GM19043 (cell line): ENCODE measurements around the gene DOCK10.

ENCODE experiments used
- ATAC-seq: cut with Tn5 transposase; IDR thresholded peaks from one replicate; pipeline ENCODE4 v1.9.1; 2021; ENCODE audit warnings: low read depth; ENCODE audit not compliant: unreplicated experiment

DOCK10 gene

GRCh38 chr2:224798180-224798579 is 244.1 kb downstream of the DOCK10 start:
- ATAC-seq, result no peak

DNA sequence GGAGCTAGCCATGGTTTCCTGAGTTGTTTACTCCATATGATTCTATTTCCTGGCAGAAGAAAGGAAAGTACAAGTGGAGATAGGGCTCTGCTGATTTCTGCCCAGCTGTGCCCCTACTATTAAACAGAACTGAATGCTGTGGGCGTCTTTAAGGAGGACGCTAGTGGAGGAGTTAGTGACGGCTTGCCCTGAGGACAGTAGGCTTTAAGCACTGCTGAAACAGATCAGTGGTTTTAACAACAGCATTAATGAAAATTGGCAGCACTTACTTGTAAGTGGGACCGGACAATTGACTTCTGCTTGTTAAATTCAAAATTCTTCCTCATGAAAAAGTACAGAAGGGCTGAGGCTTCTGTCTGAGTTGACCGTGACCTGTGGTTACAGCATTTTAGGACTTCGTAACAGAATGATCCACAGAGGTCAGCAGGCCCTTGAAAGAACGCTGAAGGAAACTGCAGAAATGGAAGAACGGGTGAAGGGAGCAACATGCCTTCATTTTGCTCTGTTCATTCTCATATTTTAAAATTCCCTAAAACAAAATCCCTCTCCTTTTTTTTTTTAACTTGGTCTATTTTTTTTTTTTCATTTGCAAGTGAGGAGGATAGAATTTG is 245.5 kb downstream of the DOCK10 start:
- ATAC-seq, result no peak

DNA sequence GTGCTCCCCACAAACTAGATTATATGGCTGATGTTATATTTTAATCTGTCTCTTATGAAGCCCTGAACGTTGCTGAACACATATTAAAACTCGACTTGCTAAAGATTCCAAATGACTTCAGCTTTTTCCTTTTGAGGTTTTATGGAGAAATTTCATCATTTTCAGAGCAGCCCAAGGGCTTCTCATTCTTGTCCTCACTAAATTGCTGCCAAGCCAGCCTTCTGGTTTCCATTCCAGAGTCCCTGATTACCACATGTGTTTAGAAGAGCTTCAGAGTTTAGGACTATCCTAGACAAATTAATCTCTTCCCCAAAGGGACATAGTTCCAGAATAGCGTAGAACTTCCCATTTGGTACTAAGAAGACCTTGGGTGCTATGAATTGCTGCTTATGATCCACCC is 248.3 kb downstream of the DOCK10 start:
- ATAC-seq, result no peak

DNA sequence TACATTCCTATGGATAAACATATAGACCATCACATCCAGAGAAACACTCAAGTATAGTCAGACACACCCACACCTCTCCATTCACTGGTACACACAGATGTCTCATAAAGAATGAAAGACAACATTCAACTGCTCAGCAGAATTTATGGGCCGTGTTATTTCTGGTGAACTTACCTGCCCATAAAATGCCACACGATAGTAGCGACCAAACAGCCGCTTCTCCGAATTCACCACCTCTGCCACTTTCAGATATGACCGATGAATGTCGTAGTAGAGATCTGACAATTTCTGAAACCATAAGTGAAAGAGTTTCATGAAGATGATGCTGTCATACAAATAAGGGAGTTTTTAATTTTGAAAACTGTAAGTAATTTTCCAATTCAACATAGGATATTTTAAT is 255.4 kb downstream of the DOCK10 start:
- ATAC-seq, result no peak

DNA sequence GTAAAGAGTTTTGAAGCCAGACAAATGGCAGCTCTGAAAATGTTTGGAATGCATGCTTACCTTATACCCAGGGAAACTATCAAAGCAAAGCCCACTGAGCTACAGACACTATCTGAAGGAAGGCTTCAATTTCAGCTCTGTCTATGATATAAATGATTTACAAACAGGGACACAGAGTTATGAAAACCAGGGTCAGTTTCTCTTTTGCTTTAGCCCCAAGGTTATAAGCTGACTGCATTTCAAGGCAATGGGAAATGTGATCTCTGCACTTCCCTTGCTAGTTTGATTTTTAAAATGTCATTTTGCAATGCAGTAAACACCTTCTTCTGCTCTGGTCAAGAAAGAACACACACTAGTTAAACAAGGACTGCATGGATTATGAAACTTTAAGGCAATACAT is 260.9 kb downstream of the DOCK10 start:
- peak; percentile 65 for ATAC-seq

DNA sequence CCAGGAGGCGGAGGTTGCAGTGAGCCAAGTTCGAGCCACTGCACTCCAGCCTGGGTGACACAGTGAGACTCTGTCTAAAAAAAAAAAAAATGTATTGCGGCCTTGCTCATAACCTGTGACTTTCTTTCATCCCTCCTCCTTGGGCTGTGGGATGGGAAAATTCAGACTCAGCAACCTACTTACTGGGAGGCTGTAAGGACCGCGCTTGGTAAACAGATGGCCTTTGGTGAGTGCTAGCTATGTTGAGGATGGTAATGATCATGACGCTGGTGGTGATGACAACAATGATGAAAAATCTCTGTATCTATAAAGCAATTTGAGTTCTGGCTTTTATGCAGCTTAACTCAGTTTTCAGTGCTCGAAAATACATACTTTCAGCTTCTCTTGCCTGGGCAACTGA is 261.4 kb downstream of the DOCK10 start:
- no peak for ATAC-seq

- no peak for ATAC-seq
These were observed 262.2 kb downstream of the DOCK10 start for GRCh38 chr2:224780106-224780505.

GRCh38 chr2:224778474-224778877 is 263.8 kb downstream of the DOCK10 start:
- ATAC-seq, result peak; percentile 54

DNA sequence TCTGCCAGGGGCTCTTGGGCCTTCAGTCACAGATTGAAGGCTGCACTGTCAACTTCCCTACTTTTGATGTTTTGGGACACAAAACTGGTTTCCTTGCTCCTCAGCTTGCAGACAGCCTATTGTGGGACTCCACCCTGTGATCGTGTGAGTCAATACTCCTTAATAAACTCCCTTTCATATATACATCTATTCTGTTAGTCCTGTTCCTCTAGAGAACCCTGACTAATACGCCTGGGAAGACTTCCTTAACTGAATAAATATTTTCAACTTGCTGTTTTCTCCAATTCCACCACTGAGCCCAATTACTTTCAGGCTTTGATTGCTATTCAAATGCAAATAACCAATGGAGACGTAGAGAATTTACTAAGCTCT is 264.7 kb downstream of the DOCK10 start:
- no peak for ATAC-seq

GRCh38 chr2:224776795-224777558 is 265.3 kb downstream of the DOCK10 start:
- no peak for ATAC-seq

DNA sequence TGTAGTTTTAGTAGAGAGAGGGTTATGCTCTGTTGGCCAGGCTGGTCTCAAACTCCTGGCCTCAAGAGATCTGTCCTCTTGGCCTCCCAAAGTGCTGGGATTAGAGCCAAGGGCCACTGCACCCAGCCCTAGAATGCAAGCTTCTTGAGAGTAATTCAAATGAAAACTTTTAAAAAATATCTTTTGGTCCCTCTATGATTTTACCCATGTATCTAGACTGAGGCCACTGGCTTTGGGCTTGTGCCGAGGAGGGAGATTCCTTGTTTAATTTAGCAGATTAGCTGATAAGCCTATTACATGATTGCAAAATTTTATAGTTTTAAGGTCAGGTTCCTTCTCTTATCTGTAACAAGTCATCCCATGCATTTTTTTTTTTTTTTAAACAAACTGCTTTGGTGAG is 266.6 kb downstream of the DOCK10 start:
- ATAC-seq, result no peak

- ATAC-seq, result no peak
These were observed 267.5 kb downstream of the DOCK10 start for GRCh38 chr2:224774735-224775134.

GRCh38 chr2:224772494-224772893 is 269.8 kb downstream of the DOCK10 start:
- ATAC-seq, result no peak

- peak; percentile 38 for ATAC-seq
These were observed 272.8 kb downstream of the DOCK10 start for GRCh38 chr2:224769489-224769888.

GRCh38 chr2:224764565-224765236 is 277.6 kb downstream of the DOCK10 start:
- peak; percentile 49 for ATAC-seq

DNA sequence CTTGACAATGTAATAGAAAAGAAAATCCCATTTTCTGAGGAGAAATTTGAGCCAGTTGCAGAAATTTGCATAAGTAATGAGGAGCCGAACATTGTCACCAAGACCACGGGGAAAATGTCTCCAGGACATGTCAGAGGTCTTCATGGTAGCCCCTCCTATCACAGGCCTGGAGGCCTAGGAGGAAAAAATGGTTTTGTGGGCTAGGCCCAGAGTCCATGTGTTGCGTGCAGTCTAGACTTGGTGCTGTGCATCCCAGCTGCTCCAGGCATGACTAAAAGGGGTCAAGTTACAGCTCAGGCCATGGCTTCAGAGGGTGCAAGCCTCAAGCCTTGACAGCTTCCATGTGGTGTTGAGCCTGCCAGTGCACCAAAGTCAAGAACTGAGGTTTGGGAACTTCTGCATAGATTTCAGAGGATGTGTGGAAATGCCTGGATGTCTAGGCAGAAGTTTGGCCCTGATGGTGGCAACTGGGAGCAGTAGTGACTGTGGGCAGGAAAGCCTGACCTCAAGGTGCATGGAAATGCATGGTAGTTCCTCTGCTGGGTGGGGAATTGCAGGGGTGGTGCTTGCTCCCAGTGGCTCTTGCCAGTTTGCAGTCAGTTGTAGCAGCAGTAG is 284.2 kb downstream of the DOCK10 start:
- no peak for ATAC-seq

DNA sequence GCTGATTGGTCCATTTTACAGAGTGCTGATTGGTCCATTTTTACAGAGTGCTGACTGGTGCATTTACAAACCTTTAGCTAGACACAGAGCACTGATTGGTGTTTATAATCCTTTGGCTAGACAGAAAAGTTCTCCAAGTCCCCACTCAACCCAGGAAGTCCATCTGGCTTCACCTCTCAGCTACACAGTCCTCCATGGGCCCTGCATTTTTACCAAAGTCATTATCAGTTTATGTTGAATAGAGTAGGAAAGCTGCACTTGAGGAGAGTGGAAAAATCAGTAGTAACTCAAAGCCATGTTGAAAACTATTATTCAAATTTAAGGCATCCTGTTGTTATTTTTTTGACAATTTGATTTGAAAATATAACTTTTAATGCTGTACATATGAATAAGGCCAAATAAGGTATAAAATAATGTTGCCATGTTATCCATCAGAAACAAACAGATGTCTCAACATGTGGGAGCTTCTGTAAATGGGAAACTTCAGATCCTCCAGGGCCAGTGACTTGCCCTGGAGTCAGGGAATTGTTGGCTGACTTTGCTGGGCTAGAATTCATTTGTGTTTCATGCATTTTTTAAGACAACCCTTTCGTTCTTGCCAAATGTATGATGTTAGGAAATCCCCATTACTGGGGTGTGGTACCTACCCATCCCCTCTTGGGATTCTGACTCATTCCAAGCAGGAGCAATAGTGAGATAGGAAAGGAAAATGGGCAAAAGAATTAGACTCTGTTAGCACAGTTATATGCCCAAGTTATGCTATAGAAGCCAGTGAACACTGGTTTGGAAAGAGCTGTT is 288.3 kb downstream of the DOCK10 start:
- no peak for ATAC-seq

GRCh38 chr2:224751996-224752698 is 290.1 kb downstream of the DOCK10 start:
- ATAC-seq, result peak; percentile 66

DNA sequence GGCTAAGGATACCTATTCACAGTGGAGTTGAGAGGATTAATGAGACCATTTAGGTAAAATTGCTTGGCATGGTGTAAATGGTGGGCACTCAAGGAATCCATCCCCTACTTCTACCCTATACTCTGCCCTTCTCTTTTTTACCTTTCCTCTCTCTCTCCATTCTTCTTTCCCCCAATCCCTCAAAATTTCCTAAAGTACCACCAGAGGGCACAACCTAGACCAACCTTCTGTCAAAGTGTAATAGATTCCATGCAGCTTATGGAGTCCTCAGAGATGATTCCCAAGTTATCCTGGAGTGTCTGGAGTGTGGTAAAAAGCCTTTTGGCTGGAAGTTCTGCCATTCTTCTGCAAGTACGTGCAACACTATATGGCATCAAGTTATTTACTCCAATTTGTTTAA is 293.1 kb downstream of the DOCK10 start:
- ATAC-seq, result no peak

- ATAC-seq, result no peak
These were observed 294.5 kb downstream of the DOCK10 start for GRCh38 chr2:224747765-224748164.
